ENCODE results near the gene TRPM3. TPM values are rescaled to one million over a fixed set of nuclear protein-coding genes. Genes with fewer than 3 reads are reported as not detected.

TRPM3 gene
- total RNA-seq, 3 donors from 2014 or later (not counting 1 experiment from before 2014, with no cell fraction given), result not detected

DNA sequence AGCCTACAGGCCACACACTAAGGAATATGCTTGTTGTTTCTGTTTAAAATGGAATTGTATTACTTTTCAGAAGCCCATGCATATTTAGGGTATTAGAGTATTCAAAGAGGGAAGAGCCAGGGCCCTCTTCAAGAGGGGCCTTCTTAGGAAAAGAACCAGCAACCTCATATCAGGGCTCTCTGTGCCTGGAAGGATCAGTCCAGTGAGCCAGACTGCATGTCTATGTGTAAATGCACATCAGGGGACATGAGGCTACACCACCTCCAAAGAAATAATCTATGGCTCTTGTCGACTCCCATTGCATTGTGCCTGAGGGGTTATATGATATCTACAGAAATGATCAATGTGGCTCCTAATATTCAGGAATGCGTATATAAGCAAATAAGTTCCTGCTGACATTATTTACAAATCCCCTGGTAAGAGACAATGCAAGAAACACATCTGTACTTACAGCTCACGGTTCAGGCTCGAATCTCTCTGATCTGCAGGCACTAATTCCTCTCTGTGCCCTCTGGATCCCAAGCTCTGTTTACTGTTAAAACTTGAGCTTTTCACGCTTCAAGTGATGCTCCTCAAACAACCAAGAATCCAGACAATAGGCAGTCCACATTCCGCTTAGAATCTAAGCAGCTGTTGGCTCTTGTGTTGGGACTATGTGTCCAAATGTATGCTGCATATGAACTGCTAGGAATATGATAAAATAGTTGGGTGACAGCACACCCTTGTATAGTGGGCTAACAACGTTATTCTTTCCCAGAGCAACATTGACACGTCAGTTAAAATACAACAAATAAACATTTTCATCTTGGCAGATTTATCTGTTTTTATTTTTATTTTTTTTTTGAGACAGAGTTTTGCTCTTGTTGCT lies 556.7 kb downstream of the TRPM3 start:
- Histone ChIP-seq H3K9me3 (ENCODE audit: control insufficient read depth, insufficient read depth, low read length) (no peaks in the 10 kb centered on the region), H3K4me3 (ENCODE audit: low read length) (no peak overlapping the region), H3K27ac (ENCODE audit: low read length) (peak overlapping the region; percentile 73), H3K36me3 (ENCODE audit: control insufficient read depth, insufficient read depth, low read length) (no peaks in the 10 kb centered on the region), H3K27me3 (ENCODE audit: control insufficient read depth, insufficient read depth, low read length) (no peaks in the 10 kb centered on the region), H3K4me1 (ENCODE audit: control insufficient read depth, insufficient read depth, low read length) (peaks cover 18% of the 10 kb centered on the region)
- Mint-ChIP-seq H3K36me3 (no peaks in the 10 kb centered on the region), H3K4me3 (no peak overlapping the region), H3K4me1 (peaks cover 18 to 26% of the 10 kb centered on the region in 2 donors), H3K27ac (peak overlapping the region; percentile 6 to 78), H3K27me3 (ENCODE audit: low read depth in 2 of 2) (peaks cover 0 to 4% of the 10 kb centered on the region in 2 donors), H3K9me3 (no peaks in the 10 kb centered on the region)
- ATAC-seq (no peak), DNase-seq (no peak)
- intact Hi-C loops (cut with micrococcal nuclease), result no loop called here
- no peak for TF ChIP-seq CTCF (IDR thresholded peaks at IDR 0.05)
- 99% methylated on average over 7 of the region's 8 CpGs for WGBS (ENCODE audit: insufficient coverage)

DNA sequence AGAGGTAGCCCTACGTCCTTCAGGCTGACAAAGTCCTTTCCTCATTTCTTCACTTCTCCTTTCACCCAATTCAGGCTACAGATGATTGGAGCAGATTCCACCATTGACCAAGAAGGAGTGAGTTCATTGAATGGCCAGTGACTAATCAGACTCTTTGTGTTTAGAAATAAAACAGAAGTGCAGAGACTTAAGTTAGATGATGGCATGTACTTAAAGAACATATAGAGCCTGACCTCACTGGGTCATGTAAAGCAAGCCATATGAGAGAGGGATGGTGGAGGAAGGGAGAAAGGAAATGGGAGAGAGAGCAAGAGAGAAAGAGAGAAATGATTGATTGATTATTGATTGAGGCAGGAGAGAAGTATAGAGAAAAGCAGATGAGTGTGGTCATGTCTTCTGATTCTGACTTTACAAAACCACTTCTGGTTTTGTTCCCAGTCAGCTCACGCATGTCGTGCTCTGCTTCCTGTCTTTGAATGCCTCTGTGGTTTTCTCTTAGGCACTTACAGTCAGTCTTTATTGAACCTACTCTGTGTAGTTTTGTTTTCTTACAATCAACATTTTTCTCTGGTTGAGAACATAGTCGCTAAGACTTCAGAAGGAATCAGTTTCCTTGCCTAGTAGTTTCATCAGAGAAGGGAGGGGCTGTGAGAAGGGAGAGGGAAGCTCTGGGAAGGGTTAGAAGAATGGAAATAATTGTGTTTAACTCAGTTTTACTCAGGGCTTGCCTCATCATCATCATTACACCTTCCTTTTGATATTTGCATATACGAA lies 557.8 kb downstream of the TRPM3 start:
- Histone ChIP-seq H3K4me1 (ENCODE audit: control insufficient read depth, insufficient read depth, low read length) (peaks cover 18% of the 10 kb centered on the region), H3K27me3 (ENCODE audit: control insufficient read depth, insufficient read depth, low read length) (no peaks in the 10 kb centered on the region), H3K27ac (ENCODE audit: low read length) (peak overlapping the region; percentile 73), H3K36me3 (ENCODE audit: control insufficient read depth, insufficient read depth, low read length) (no peaks in the 10 kb centered on the region), H3K9me3 (ENCODE audit: control insufficient read depth, insufficient read depth, low read length) (no peaks in the 10 kb centered on the region), H3K4me3 (ENCODE audit: low read length) (no peak overlapping the region)
- ATAC-seq (peak; percentile 74 to 93 (median 80)), DNase-seq (peak in 1 of 2 donors; percentile 79)
- no peak for TF ChIP-seq CTCF (IDR thresholded peaks at IDR 0.05)
- Mint-ChIP-seq H3K27me3 (ENCODE audit: low read depth in 2 of 2) (peaks cover 0 to 4% of the 10 kb centered on the region in 2 donors), H3K27ac (peak overlapping the region; percentile 6 to 78), H3K4me3 (peak overlapping the region; percentile 10), H3K36me3 (no peaks in the 10 kb centered on the region), H3K4me1 (peaks cover 18 to 26% of the 10 kb centered on the region in 2 donors), H3K9me3 (no peaks in the 10 kb centered on the region)
- intact Hi-C loops (cut with micrococcal nuclease), result no loop called here
- WGBS (ENCODE audit: insufficient coverage), result 14% methylated on average over 4 of the region's 5 CpGs

DNA sequence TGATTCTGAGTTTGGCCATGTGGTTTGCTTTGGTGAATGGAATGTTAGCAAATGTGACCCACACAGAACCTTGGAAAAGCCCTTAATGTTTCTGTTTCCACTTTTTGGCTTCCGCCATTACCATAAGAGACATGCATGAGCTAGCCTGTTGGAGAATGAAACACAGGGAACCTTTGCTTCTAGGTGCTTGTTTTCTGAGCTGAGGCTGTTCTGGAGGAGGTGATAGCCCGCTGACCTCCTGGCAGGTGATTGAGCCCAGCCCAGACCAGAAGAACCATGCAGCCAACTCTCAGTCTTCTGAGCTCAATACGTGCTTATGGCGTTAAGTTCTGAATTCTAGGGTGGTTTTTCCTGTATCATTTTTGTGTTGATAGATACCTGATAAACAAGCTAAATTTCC lies 558.4 kb downstream of the TRPM3 start:
- ATAC-seq (no peak), DNase-seq (no peak)
- Mint-ChIP-seq H3K4me1 (peaks cover 18 to 26% of the 10 kb centered on the region in 2 donors), H3K36me3 (no peaks in the 10 kb centered on the region), H3K9me3 (no peaks in the 10 kb centered on the region), H3K27me3 (ENCODE audit: low read depth in 2 of 2) (peaks cover 0 to 4% of the 10 kb centered on the region in 2 donors), H3K4me3 (no peak overlapping the region), H3K27ac (peak overlapping the region; percentile 6 to 78)
- peaks cover 18% of the 10 kb centered on the region for H3K4me1 ChIP-seq (ENCODE audit: control insufficient read depth, insufficient read depth, low read length)
- intact Hi-C loops (cut with micrococcal nuclease), result no loop called here
- no peaks in the 10 kb centered on the region for H3K9me3 ChIP-seq (ENCODE audit: control insufficient read depth, insufficient read depth, low read length)
- 87% methylated on average over 4 of the region's 4 CpGs for WGBS (ENCODE audit: insufficient coverage)
- no peak for TF ChIP-seq CTCF (IDR thresholded peaks at IDR 0.05)
- H3K36me3 ChIP-seq (ENCODE audit: control insufficient read depth, insufficient read depth, low read length), result no peaks in the 10 kb centered on the region
- peak overlapping the region; percentile 73 for H3K27ac ChIP-seq (ENCODE audit: low read length)
- no peak overlapping the region for H3K4me3 ChIP-seq (ENCODE audit: low read length)
- no peaks in the 10 kb centered on the region for H3K27me3 ChIP-seq (ENCODE audit: control insufficient read depth, insufficient read depth, low read length)
